ENCODE results near the gene TAS2R50. TPM values are rescaled to one million over a fixed set of nuclear protein-coding genes. Genes with fewer than 3 reads are reported as not detected.

The TAS2R50 gene
- total RNA-seq, 1 donor from 2014 or later = 2.1 TPM

DNA sequence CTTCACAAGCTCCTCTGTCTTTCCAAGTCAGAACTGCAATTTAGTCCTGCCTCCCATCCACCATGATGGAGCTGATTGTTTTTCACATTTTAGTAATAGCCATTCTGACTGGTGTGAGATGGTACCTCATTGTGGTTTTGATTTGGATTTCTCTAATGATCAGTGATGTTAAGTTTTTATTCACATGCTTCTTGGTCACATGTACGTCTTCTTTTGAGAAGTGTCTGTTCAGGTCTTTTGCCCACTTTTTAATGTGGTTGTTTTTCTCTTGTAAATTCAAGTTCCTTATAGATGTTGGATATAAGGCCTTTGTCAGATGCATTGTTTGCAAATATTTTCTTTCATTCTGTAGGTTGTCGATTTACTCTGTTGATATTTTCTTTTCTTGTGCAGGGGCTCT lies 43.5 kb downstream of the TAS2R50 start:
- H3K36me3 ChIP-seq (ENCODE audit: control insufficient read depth, insufficient read depth, low read length) = no peaks in the 10 kb centered on the region
- H3K27me3 ChIP-seq (ENCODE audit: control insufficient read depth, insufficient read depth, low read length) = no peaks in the 10 kb centered on the region
- no peak overlapping the region for H3K4me3 ChIP-seq (ENCODE audit: low read depth, low read length)
- TF ChIP-seq, protein P1, sequence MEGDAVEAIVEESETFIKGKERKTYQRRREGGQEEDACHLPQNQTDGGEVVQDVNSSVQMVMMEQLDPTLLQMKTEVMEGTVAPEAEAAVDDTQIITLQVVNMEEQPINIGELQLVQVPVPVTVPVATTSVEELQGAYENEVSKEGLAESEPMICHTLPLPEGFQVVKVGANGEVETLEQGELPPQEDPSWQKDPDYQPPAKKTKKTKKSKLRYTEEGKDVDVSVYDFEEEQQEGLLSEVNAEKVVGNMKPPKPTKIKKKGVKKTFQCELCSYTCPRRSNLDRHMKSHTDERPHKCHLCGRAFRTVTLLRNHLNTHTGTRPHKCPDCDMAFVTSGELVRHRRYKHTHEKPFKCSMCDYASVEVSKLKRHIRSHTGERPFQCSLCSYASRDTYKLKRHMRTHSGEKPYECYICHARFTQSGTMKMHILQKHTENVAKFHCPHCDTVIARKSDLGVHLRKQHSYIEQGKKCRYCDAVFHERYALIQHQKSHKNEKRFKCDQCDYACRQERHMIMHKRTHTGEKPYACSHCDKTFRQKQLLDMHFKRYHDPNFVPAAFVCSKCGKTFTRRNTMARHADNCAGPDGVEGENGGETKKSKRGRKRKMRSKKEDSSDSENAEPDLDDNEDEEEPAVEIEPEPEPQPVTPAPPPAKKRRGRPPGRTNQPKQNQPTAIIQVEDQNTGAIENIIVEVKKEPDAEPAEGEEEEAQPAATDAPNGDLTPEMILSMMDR (IDR thresholded peaks at IDR 0.05; ENCODE audit: insufficient read depth, low read length, severe bottlenecking) = no peak
- FAIRE-seq = no peak
- DNase-seq (ENCODE audit: low read depth) = no peak

DNA sequence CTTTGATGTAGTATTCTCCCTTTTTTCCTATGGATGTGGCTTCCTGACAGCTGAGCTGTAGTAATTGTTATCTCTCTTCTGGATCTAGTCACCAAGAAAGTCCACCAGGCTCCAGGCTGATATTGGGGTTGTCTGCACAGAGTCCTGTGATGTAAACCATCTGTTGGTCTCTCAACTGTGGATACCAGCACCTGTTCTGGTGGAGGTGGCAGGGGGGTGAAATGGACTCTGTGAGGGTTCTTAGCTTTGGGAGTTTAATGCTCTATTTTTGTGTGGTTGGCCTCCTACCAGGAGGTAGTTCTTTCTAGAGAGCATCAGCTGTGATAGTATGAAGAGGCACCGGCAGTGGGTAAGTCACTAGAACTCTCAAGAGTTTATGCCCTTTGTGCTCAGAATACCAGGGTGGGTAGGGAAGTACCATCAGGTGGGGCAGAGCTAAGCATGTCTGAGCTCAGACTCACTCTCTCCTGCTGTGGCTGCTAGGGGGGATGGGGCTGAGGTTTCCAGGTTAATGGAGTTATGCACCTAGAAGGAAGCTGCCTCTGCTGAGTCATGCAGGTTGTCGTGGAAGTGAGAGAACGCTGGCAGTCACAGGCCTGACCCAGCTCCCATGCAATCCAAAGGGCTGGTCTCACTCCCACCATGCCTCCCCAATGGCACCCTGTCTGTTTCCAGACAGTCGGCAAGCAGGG lies 44.6 kb downstream of the TAS2R50 start:
- FAIRE-seq (peak; percentile 97), DNase-seq (ENCODE audit: low read depth) (peak; percentile 95)
- no peak overlapping the region for H3K4me3 ChIP-seq (ENCODE audit: low read depth, low read length)
- no peaks in the 10 kb centered on the region for H3K36me3 ChIP-seq (ENCODE audit: control insufficient read depth, insufficient read depth, low read length)
- TF ChIP-seq, protein P1 (IDR thresholded peaks at IDR 0.05; ENCODE audit: insufficient read depth, low read length, severe bottlenecking) = no peak
- no peaks in the 10 kb centered on the region for H3K27me3 ChIP-seq (ENCODE audit: control insufficient read depth, insufficient read depth, low read length)

DNA sequence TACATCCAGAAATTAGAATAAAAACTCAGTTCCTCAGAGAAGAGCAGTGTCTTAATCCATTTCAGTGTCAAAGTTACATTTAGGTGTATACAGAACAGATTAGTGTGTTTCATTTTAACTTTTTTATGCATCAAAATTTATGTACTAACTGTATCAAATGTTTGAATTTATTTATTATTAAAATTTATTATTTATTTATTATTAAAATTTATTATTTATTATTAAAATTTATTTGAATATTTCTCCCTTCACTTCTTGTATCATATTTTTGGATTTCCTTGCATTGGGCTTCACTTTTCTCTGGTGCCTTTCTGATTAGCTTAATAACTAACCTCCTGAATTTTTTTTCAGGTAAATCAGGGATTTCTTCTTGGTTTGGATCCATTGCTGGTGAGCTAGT lies 45.3 kb downstream of the TAS2R50 start:
- TF ChIP-seq, protein P1 (IDR thresholded peaks at IDR 0.05; ENCODE audit: insufficient read depth, low read length, severe bottlenecking) = no peak
- DNase-seq (ENCODE audit: low read depth) (no peak), FAIRE-seq (no peak)
- Histone ChIP-seq H3K27me3 (ENCODE audit: control insufficient read depth, insufficient read depth, low read length) (no peaks in the 10 kb centered on the region), H3K4me3 (ENCODE audit: low read depth, low read length) (no peak overlapping the region), H3K36me3 (ENCODE audit: control insufficient read depth, insufficient read depth, low read length) (no peaks in the 10 kb centered on the region)

DNA sequence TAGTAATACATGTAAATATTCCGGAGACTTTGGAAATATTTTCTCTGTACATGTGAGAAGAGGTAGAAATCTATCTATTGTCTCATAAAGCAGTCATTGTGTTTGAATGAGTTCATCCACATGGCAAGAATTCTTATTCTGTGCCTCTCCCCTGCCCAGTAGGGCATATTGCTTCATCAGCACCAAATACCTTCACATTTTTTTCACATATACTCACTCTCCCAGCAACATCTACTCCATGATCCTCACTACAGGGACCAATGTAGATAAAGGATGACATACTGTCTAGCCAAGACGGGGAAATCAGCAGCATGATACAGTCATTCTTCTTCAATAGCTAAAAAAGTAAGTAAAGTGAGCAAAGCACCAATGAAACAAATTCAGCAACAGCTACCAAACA lies 46.3 kb downstream of the TAS2R50 start:
- H3K4me3 ChIP-seq (ENCODE audit: low read depth, low read length) = no peak overlapping the region
- no peaks in the 10 kb centered on the region for H3K27me3 ChIP-seq (ENCODE audit: control insufficient read depth, insufficient read depth, low read length)
- TF ChIP-seq, protein P1 (IDR thresholded peaks at IDR 0.05; ENCODE audit: insufficient read depth, low read length, severe bottlenecking) = no peak
- no peak for FAIRE-seq
- no peaks in the 10 kb centered on the region for H3K36me3 ChIP-seq (ENCODE audit: control insufficient read depth, insufficient read depth, low read length)
- DNase-seq (ENCODE audit: low read depth) = peak; percentile 98

DNA sequence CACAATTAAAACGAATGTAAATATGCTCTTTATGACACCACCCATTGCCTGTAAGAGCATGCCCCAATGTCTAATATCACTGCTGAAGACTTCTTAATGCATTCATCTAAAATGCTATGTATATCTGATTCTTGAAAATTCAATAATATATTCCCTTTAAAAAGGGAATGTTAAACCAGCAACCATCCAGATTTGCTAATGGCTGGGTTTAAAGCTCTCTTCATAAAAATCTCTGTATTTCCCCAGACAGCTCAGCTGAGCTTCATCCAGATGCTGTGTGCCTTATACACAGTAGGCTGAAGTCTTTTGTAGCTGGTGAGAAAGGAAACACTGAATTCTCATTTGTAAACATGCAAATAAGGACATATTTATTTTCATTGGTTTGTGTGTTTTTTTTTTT lies 47.5 kb downstream of the TAS2R50 start, which contains the start of gene TAS2R14:
Gene TAS2R14, minus strand, starts transcription at position 101 of the 400 bp plus-strand sequence. Its CDS starts 56 bp downstream, at position 45.
- TF ChIP-seq, protein P1 (IDR thresholded peaks at IDR 0.05; ENCODE audit: insufficient read depth, low read length, severe bottlenecking) = no peak
- Histone ChIP-seq H3K27me3 (ENCODE audit: control insufficient read depth, insufficient read depth, low read length) (no peaks in the 10 kb centered on the region), H3K4me3 (ENCODE audit: low read depth, low read length) (no peak within 1 kb of the TSS), H3K36me3 (ENCODE audit: control insufficient read depth, insufficient read depth, low read length) (no peaks in the 10 kb centered on the region)
- DNase-seq (ENCODE audit: low read depth) (peak; percentile 11), FAIRE-seq (no peak)

DNA sequence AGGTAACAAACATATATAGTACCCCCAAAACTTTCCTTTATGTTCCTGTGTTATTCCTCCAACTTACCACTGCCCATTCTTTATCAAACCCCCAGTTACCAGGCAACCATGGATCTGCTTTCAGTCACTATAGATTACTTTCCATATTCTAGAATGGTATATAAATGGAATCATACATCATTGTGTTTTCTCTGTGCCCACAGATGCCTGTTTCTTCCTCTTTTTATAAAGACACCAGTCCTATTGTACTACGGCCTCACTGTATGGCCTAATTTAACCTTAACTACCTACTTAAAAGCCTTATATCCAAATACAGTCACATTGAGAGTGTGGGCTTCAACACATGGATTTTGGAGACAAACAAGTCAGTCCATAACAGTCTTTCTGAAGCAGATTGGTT lies 50.2 kb downstream of the TAS2R50 start:
- Histone ChIP-seq H3K27me3 (ENCODE audit: control insufficient read depth, insufficient read depth, low read length) (no peaks in the 10 kb centered on the region), H3K36me3 (ENCODE audit: control insufficient read depth, insufficient read depth, low read length) (no peaks in the 10 kb centered on the region), H3K4me3 (ENCODE audit: low read depth, low read length) (no peak overlapping the region)
- TF ChIP-seq, protein P1 (IDR thresholded peaks at IDR 0.05; ENCODE audit: insufficient read depth, low read length, severe bottlenecking) = no peak
- DNase-seq (ENCODE audit: low read depth) (no peak), FAIRE-seq (no peak)

Data from bronchial epithelial cell (primary cell).